Activated CD8-positive, alpha-beta memory T cell treated with anti-CD3 and anti-CD28 coated beads for 4 hours (primary cell): ENCODE results near the gene CPNE5.
"Not testable (repeated sequence)": the region's sequence is repeated elsewhere in the genome, so short reads cannot be mapped to it uniquely, and the experiment has no call there.

Source experiments
- DNase-seq, 2 donors: peaks; one replicate each; pipeline ENCODE4 v3.0.0-alpha.2; 2020; ENCODE audit warnings: low read depth in 2 of 2

Gene CPNE5

DNA sequence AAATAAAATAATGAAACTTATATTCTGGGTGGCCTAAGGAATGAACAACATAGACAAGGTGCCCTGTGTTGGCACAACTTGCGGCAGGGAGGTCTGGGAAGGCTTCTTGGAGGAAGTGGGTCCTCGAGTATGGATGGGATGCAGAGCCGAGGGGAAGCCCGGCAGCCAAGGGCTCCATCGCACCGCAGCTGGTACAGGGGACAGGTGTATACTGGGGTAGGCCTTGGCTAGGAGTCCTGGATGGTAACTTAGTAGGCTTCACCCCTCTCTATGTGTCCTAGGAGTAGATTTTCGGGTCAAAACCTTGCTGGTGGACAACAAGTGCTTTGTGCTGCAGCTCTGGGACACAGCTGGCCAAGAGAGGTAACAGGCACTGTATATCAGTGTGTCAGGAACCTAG, 113.7 kb downstream of the CPNE5 start:
- DNase-seq = no peak

DNA sequence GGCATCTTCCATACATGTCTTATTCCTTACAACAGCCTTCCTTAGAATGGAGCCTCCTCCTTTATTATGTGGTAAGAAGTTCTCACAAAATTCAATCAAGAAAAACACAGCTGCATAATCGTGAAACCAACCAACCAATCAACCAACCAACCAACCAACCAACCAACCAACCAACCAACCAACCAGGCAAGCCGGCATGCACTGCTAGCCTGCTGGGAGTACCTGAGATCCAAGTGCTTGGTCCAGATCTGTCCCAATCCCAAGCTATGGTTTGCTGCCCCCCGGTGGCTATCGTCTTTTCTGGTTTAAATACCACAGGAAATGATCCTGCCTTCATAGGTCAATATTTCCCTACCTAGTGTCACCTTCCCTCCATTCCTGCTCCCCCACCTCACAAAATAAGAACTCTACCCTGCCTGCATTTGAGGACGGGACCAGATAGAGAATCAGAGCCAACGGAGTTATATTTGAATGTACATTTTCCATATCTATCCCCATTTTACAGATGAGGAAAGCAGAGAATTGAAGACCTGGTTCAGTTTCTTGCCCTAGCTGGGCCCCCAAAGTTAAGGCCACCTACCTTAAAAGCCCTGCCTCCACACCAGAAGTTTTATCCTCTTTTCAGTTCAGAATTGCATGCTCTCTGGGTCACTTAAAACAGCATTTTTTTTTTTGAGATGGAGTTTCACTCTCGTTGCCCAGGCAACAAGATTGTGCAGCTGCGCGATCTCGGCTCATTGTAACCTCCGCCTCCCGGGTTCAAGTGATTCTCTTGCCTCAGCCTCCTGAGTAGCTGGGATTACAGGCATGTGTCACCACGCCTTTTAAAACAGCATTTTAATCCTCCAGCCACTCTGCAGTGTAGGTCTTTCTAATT, 114.5 kb downstream of the CPNE5 start:
- no peak for DNase-seq

- not testable (repeated sequence) for DNase-seq
Observed at GRCh38 chr6:36723992-36724391, 115.3 kb downstream of the CPNE5 start.

DNA sequence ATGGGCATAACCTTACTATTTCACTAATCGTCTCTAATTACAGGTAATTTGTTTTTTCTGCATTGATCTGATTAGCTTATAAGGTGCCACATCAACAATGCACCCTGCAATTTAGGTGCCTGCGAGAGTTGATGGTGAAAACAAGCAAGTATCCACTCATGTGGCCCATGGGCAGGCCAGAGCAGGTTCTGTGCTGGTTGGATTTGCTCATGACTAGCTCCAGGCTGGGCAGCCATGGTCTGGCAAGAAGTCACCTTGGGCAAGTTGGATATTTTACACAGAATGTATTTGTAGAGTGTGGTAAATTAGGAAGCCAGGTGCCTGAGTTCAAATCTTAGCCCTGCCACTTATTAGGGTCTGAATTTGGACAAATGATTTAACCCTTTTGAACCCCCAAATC, 116.4 kb downstream of the CPNE5 start:
- no peak for DNase-seq

DNA sequence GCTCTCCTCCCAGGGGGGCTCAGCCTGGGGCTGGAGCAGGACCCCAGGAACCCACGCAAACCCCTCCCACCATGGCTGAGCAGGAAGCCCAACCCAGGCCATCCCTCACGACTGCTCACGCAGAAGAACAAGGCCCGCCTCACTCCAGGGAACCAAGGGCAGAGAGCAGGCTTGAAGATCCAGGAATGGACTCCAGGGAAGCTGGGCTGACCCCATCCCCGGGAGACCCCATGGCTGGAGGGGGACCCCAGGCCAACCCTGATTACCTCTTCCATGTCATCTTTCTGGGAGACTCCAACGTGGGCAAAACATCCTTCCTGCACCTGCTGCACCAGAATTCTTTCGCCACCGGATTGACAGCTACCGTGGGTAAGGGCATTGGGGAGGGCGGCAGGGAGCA, 116.9 kb downstream of the CPNE5 start:
- no peak for DNase-seq

- DNase-seq = no peak
Observed at GRCh38 chr6:36721369-36722140, 117.7 kb downstream of the CPNE5 start.

- DNase-seq = no peak
Observed at GRCh38 chr6:36720251-36721141, 118.7 kb downstream of the CPNE5 start.

- no peak for DNase-seq
Observed at GRCh38 chr6:36719126-36719525, 120.1 kb downstream of the CPNE5 start.

GRCh38 chr6:36718560-36718959, 120.7 kb downstream of the CPNE5 start:
- no peak for DNase-seq

DNA sequence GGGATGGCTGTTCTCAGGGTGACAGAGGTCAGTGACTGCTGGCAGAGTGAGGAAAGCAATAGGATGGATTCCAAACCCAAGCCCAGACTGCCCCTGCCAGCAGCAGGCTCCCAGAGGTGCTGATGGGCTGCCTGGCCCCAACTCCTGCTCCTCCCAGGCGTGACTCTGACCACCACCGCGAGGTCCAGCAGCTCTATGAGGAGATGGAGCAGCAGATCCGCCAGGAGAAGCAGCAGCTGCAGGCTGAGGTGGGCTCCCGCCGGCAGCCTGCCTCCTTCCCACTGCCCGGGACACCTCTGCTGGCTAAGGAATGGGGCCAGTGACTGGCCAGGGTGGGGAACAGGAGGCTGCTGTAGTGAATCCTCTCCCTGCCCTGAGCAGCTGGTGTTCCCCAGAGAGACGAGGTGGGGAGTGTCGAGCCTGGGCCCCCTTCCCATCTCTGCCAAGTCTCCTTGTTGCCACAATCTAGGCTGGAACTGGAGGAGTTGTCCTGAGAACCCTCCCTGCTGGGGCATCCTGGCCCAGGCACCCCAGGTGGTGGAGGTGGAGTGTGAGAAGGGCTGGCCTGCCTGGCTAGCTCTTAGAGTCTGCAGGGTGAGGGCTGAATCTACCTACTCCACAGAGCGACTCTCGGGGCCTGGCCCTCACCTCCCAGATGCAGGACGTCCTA, 121.2 kb downstream of the CPNE5 start:
- DNase-seq = no peak

GRCh38 chr6:36717231-36717825, 121.9 kb downstream of the CPNE5 start:
- no peak for DNase-seq

DNA sequence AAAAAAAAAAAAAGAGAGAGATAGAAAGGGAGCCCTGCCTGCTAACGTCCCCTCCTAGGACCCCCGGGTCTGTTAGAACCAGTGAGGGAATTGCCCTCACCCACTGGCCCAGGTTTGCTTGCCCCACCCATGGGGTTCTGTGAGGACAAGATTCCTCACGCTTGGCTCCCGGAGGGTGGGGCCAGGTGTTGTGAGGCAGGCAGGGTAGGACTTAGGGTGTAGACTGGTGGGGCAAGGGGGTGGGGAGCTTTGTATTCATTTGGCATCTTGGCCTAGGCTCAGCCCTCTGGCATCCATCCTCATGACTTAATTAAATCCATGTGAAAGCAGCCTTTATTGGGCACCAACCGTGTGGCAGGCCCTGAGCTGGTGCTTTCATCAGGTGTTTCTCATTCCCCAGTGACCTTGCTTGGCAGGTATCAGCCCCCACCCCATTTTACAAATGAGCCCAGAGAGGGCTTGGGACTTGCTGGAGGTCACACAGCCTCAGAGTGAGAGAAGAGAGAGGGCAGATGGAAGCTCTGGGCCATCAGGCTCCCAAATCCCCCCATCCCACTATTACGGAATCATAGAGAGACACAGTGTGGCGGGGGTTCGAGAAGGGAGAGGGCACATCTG, 122.7 kb downstream of the CPNE5 start:
- DNase-seq = no peak

GRCh38 chr6:36715469-36715868, 123.8 kb downstream of the CPNE5 start:
- no peak for DNase-seq

DNA sequence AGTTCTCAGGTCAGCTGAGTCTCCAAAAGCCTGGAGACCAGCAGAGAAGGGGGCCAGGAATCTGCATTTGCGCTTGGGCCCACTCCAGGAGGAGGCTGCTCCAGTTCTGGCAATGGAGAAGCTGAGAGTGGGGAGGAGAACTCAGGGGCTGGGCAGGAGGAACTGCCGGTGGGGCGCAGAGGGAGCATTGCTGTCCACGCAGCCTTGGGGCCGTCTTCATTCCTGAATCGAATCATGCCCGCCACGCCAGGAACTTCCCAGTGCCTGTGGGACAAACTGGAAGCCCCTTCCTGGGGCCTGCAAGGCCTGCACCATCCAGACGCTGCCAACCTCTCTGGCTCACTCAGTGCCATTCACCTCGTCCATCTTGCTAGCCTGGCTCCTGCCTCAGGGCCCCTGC, 124.7 kb downstream of the CPNE5 start:
- DNase-seq = no peak

DNA sequence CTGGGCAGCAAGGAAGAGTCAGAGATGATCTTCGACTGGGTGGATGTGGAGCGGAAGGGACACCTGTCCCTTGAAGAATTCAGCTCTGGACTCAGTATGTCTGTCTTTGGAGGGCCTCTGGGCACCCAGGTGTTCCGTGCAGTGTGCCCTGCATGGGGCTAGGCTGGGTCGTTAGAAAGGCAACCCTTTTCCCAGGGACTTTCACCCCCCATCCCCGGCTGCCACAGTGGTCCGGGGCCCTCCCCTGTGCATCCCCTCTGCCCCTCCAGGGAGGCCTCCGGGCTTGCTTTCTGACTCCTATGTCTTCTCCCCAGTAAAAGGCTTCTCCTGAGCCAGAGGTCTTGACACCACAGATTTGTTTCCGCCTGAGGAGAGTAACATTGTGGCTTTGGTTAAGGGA, 125.4 kb downstream of the CPNE5 start:
- DNase-seq = no peak

GRCh38 chr6:36712816-36713215, 126.4 kb downstream of the CPNE5 start:
- DNase-seq = no peak

GRCh38 chr6:36706339-36706738, 132.9 kb downstream of the CPNE5 start:
- DNase-seq = no peak

DNA sequence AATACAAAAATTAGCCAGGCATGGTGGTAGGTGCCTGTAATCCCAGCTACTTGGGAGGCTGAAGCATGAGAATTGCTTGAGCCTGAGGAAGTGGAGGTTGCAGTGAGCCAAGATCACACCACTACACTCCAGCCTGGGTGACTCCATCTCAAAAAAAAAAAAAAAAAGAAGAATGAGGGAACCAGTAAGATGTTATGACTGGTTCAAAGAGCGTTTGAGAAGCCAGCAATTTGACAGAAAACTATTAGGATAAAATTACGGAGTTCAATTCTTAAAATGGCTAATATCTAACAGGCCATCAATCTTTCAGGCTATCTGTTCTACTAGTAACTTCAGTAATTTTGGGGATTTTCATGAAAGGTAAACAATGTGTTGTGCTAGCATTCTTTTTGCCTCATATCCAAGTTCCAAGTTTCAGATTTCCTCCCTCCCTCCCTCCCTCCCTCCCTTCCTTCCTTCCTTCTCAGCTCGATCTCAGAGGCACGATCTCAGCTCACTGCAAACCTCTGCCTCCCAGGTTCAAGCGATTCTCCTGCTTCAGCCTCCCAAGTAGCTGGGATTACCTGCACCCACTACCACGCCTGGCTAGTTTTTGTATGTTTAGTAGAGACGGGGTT, 134.2 kb downstream of the CPNE5 start:
- DNase-seq = not testable (repeated sequence)

- no peak for DNase-seq
Observed at GRCh38 chr6:36703982-36704381, 135.3 kb downstream of the CPNE5 start.

DNA sequence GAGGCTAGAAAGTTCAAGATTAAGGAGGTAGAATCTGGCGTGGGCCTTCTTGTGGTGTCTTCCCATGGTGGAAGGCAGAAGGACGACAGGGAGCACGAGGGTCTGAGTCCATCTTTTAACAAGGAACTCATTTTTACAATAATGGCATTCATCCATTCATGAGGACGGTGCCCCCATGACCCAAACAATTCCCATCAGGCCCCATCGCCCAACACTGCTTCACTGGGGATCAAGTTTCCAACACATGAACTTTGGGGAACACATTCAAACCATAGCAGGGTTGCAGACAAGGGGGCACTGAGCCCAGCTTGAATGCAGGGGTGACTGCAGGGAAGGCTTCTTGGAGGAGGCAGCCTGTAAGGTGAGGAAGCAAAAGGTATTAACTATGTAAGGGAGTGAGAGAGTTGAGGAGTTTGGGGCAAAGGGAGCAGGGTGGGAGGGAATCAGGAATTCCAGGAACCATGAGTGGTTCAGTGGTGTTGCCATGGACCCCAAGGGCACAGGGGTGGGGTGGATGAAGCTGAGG, 136.1 kb downstream of the CPNE5 start:
- DNase-seq = no peak
